CD4-positive, alpha-beta T cell treated with Interleukin-6 for 4 hours (primary cell): ENCODE results near the gene RYK.
A peak's percentile ranks its signal among the peaks of the same experiment; 100 is the strongest.
"Not testable (repeated sequence)": the region's sequence is repeated elsewhere in the genome, so short reads cannot be mapped to it uniquely, and the experiment has no call there.

ENCODE experiments used
- DNase-seq: peaks from one replicate; pipeline ENCODE4 v3.0.0-alpha.2; 2020; ENCODE audit warnings: mixed read lengths

RYK gene

DNA sequence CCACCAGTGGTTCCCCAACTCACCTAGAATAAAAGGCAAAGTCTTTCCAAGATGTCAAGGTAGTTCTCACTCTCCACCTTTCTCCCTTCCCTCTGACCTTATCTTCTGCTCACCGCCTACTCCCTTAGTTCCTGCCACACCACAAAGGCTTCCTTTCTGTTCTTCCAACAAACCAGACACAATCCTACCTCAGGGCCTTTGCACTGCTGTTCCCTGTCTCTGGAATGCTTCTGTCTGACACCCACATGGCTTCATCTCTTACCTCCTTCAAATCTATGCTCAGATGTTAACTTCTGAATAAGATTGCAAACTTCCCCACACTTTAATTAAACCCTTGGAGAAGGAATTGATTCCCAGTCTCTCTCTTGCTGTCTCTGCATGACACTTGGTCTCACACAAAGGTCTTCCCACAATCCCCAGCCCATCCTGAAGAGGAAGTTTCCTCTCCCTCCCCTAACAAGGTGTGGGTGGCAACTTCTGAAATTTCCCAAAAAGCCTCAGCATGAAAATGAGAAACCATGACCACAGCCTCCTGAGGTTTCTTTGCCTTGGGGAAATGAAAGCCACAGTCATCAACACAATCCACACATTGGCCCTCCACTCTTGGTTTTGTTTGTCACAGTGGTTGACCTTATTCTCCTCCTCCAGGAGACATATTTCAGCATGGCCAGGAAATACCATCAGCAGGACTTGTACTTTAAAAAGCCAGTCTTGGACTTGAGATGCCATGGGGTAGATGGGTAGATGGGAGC is 3.0 kb upstream of the RYK start:
- no peak for DNase-seq

DNA sequence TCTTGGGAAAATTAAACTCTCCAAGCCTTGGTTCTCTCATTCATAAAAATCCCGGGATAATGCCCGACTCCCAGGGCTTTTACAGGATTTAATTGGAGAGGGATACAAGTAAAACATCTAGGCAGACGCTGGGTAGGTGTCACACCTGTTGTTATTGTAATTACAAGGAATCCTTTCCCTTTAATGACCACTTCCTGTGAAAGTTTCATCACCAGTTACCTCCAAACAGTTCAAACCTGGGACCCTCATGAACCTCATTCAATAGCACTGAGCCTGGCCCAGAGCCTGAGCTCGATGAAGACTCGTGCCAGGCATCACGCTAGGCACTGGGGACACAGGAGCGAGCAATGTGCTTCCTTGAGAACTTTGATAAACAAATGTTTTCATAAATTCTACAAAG is 2.1 kb upstream of the RYK start:
- DNase-seq, result no peak

DNA sequence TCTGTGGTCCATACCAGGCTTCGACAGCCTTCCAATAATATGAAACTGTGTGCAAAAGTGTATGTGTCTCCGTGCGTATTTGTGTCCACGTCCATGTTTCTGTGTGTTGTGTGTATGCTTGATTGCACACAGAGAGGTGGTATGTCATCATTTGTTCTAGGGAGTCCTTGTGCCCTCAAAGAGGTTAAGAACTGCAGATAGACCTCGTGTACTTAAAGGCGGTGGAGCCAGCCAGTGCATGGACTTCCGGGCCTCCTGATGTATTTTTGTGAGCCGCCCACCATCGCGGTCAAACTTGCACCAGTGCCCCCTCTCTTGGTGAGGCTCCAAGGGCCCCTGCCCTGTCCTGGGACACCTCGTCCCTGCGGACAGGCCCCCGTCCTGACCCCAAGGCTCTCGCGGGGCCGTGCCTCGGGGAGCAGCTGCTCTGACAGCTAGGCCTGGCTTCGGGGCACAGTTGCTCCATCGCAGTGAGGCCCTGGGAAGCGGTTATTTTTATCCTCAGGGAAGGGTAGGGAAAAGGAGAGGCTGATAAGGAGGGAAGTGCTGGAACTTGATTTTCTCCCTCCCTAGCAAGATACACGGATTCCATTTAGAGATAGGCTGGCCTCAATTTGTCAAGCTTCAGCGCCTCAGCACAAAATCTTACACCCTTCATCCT is 1.2 kb upstream of the RYK start:
- no peak for DNase-seq

DNA sequence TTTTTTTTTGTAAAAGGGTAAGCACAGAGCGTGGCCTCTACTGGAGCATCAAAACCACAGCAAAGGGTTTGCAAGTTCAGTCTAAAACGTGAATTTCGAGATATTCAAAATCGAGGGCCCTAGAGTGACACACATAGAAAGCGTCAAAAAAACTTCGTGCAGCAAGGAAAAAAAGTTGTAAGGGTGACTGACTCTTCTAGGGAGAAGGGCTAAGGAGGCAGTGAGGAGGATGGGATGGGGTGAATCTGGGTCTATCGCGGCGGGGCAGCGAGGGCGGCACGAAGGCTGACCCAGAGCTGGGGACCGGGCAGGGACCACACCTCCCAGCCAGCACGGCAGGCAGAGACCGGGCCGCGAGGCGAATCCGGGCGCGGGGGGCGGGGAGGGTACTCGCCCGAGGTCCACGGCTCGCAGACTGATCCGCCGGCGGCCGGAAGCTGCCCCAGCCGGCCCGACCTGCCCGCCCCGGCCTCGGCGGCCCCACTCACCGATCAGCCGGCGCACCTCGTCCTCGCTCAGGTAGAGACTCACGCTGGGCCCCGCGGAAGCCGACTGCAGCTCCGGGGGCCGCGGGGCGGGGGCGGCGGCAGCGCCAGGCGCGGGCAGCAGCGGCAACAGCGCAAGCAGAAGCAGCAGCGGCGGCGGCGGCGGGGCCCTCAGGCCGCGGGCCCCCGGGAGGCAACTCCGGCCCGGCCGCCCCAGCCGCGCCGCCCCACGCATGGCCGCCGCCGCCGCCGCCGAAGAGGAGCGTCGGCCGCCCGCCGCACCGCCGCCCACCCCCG is 533 bp downstream of the RYK start:
- peak; percentile 48 for DNase-seq

DNA sequence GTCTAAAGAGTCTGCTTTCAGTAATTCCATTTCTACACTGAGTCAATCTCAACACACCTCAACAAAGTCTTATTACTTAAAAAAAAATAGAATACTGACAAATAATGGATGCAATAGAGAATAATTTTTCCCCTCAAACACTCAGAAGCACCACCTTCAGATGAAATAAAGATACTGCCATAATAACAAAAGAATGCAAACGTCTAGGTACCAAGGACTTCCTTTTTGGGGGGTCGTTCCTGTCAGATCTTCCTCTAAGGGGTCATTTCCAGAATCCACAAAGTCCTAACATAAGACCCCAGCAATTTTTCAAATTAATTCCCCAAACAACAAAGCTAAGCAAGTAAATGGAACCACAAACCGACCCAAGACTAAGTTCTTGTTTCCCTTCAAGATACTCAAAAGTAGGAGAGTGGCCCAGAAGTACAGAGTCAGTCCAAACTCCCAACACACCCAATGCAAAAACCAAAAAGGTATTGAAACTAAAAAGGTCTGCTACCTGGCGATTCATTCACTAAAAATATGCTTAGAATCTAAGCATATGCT is 1.3 kb downstream of the RYK start:
- DNase-seq, result no peak

DNA sequence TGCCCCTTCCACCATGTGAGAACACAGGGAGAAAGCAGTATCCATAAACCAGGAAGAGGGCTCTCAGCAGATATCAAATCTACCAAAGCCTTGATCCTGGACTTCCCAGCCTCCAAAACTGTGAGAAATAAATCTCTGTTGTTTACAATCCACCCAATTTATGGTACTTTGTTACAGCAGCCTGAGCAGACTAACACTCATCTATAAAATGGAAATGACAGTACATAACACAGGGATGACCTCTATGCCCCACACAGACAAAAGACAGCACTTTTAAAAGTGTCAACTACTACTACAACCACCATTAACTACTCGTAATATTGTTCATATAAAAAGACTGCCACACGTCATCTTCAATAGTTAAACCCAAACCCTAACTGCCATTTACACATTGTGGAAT is 5.7 kb downstream of the RYK start:
- DNase-seq, result no peak

DNA sequence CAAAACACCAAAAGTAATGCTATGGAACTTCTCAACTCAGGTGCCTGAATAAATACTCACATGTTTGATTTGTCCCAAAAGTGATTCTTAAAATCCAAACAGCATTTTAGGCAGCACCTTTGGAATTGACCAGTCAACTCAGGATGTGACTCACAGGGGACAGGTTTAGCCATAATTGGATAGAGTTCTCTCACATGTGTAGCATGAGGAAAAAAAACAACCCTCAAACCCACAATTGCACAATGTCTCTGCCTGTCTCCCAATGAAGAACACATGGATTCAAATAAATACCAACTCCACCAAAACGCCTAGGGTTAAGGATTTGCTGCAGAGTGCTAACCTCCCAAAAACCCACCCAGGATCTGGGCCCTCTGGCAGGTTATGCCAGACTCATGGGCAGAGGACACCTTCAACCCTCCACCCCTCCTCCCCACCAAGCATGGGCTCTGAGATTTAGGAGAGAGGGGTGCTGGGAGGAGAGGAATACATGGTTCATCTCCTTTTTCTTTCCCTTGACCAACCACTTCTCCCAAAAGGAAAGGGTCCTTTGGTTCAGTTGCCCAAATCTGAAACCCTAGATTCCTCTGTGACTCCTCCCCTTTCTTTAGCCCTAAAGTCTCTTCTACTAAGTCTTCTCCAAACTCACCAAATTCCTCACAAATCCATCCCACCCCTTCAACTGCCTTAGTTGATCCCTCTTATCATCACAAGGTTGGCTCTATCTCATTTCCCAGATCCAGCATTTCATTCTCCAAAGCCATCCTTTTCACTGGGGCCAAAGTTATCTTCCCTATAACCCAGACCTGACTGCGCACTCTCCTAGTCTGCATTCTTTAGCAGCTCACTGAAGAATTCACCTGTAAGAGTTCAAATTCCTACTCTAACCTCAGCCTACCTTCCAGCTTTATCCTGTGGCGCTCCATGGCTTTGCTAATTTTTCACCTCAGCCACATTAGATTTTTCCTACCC is 7.7 kb downstream of the RYK start:
- no peak for DNase-seq

DNA sequence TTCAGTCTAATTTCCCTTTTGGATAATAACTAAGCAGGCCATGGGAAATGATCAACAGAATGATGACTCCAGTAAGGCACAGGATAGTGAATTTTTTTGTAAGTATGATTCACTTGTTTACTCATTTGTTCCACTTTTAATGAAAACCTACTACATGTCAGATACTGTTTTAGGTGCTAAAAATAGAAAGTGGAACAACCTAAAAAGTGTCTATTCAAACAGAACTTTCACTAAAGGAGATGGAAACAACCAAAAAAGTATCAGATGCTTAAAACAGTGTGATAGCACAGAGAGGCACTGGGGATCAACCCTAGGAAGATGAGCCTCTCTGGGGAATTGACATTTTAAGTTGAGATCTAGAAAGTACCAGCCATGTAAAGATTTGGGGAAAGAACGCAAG is 11.1 kb downstream of the RYK start:
- DNase-seq, result no peak

DNA sequence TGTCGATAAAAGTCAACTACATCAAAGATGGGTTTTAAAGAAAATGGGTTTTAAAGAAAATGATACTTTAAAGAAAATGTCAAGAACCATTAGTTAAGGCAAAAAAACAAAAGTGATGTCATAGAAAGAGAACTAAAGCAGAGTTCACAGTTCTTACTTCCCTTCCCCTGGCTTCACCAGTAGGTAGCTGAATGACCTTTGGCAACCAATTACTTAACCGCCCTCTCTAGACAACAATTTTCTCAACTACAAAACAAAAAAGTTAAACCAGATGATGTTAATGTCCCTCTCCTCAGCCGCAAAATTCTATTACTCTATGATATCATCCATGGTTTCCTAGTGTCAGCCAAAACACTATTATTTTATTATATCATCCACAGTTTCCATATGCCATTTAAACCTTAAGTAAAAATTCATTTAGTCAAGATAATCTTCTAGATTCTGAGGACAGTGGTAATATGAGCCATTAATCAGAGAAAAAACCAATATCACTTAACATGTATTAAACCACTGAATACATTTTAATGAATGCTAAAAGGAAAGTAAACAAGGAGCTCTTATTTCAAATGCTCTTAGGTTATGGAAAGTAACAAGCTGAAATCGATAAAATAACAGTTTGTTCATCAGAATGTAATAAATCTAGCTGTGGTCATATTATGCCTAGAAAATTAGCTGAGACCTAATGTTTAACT is 13.1 kb downstream of the RYK start:
- DNase-seq, result no peak

DNA sequence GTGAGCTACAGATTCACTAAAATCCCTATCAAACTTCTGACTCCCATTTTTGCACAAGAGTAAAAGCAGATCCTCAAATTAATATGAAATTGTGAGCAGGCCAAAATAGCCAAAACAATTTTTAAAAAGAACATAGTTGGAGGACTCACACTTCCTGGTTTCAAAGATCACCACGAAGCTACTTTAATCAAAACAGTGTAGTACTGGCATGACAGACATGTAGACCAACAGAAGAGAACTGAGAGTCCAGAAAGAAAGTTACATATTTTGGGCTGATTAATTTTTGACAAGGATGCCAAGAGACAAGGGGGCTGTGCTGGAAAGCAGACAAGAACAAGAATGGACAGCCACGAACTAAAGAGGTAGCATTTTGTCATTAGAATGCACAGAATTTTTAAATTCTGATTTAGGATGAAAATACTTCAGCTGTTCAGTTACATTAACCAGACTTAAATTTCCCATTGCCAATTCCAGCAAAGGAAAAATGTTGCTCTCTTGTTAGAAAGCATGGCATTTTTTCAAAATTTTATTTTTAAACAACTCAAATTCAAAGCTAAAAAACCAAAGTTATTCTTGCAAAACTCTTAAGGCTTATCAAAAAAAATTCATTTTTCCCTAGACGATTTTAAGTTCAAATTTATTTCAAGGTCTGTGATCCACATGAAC is 14.0 kb downstream of the RYK start:
- DNase-seq, result no peak

DNA sequence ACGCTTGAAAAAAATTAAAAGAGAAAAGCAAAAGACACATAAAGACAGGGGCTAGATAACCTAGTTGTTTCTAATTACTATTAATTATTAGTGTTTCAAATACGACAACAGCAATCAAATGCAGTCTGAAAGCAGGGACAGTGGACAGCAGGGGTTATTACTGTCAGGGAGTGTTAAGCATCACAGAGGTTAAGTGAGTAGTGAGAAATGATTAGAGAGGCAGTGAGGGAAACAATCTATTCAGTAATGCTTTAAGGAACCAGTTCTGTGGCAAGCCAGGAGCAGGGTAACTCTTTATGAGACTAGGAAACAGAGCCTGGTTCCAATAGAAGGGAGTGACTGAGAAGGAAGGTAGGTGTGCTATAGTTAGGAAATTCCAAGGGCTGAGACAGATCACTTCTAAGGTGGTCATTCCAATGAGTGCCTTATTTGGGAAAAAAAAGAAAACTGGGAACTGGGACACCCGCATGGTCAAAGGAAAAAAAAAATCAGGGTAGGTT is 15.0 kb downstream of the RYK start:
- no peak for DNase-seq

DNA sequence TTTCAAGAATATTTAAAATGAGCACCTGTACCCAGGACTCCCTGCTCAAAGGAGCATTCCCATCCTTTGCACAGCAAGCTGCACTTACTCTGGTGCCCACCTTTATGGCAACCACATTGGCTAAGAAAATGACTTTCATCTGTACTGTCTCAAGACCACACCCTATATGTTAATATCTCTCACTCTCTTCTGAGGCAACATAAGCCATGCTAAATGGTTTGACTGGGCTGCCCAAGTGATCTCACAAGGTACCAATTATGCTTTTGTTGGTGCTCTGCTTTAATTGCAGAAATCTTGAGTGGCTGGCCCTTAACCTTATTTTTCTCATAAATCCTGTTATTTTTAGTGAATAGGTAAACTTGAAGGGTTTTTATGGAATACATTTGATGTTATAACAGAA is 17.7 kb downstream of the RYK start:
- no peak for DNase-seq

DNA sequence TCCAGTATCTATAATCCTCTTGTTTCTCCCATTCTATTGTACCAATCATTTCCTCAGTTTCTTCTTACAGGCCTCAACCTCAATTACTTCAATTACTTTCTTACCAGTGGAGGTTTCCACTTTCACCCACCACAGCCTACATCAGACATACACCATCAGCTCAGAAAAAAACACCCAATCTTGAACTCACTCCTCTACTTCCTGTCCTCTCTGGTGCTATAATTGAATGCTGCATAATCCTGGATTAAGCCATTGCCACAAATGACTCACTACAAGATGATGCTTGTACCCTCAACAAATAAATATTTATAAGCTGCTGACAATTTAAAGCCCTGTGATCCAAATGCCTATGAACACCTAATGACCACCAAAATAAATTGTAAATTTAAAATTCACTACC is 18.5 kb downstream of the RYK start:
- no peak for DNase-seq

DNA sequence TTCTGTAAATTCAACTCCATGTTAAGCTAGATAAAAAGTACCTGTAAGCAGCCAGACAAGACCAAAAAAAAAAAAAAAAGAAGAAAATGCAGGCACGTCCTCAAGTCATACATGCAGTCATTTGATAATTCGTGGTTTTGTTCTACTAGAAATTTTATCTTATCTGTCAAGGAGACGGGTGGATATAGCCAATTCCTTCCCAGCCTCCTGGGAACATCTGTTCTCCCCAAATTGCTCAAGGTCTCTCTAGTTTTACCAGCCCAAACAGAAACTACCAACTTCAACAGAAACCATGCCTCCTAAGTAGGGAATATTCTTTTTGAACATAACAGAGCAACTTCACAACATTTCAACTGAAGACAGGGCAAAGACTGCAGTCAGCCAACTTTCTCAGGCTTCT is 19.5 kb downstream of the RYK start:
- DNase-seq, result no peak

DNA sequence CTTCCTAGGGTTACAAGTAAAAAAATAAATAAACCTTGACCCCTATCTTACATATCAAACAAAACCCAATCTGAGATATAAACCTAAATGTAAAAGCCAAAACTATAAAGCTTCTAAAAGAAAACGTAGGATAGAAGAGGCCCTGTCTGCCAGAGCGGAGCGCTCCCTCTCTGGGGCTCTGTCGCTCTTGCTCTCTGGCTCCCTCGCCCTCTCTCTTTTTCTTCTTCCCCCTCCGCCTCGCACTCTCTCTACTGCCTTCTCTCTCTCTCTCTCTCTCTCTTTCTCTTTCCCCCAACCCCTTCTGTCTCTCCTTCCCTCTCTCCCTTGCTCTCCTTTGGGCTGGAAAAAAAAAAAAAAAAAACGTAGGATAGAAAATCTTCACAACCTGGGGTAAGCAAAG is 21.6 kb downstream of the RYK start:
- DNase-seq, result no peak

DNA sequence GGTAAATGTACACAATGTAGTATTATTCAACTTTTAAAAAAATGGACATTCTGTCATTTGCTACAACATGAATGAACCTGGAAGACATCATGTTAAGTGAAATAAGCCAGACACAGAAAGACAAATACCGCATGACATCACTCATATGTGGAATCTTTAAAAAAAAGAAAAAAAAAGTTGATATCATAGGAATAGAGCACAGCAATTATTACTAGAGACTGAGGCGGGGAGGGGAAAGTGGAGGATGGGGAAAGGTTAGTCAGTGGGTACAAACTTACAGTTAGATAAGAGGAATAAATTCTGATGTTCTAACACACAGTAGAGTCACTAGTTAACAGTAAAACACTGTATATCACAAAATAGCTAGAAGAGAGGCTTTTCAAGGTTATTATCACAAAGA is 22.2 kb downstream of the RYK start:
- DNase-seq, result no peak

DNA sequence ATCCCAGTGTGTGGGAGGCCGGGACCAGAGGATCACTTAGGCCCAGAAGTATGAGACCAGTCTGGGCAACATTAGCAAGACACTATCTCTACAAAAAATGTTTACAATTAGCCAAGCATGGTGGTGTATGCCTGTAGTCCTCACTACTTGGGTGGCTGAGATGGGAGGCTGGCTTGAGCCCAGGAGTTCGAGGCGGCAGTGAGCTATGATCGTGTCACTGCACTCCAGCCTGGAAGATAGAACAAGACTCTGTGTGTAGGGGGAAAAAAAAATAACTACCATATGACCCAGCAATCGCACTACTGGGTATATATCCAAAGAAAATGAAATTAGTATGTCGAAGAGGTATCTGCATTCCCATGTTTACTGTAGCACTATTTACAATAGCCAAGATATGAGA is 22.6 kb downstream of the RYK start:
- no peak for DNase-seq

DNA sequence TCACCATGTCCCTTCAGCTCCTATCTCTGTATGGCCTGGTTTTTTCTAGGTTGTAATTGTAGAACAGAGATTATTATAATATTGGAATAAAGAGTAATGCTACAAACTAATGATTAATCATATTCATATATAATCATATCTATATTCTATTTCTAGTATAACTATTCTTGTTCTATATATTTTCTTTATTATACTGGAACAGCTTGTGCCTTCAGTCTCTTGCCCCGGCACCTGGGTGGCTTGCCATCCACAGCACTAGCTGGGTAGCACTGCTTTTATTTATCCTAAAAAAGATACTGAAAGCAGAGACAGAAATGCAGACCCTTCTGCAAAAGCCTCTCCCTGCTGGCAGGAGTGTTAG is 25.9 kb downstream of the RYK start:
- DNase-seq, result not testable (repeated sequence)

DNA sequence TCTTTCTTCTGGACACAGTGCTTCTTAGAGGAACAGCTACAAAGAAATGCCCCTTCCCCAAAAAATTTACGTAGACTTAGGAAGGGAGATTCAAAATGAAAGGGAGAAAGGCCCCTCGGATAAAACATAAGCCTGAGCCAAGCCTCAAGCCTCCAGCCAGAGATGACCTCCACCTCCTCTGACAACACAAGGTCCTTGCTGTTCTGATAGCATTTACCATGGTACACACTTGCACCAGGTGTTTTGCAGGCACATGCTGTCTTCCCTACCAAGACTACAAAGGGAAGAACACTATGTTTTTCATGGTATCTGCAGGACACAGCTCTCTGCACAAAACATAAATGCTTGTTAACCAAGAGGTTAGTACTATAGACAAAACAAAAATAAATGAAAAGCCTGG is 27.8 kb downstream of the RYK start:
- DNase-seq, result no peak

DNA sequence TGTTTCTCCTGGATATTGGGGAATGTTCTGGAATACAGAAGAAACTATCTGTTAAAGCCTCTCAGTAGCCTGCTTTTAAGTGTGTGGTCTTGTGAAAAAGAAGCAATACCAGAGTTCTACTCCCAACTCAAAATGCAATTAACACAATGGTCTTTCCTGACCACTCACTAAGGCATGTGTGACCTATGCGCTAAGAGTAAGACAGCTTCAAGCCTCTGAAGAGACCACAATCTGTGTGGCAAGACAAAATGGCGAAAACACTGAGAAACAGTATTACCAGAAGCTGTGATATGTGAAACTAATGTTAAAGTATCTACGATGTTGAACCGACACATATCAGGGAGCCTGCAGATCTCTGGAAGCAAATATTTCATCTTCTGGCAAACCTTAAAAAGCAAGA is 33.8 kb downstream of the RYK start:
- no peak for DNase-seq

DNA sequence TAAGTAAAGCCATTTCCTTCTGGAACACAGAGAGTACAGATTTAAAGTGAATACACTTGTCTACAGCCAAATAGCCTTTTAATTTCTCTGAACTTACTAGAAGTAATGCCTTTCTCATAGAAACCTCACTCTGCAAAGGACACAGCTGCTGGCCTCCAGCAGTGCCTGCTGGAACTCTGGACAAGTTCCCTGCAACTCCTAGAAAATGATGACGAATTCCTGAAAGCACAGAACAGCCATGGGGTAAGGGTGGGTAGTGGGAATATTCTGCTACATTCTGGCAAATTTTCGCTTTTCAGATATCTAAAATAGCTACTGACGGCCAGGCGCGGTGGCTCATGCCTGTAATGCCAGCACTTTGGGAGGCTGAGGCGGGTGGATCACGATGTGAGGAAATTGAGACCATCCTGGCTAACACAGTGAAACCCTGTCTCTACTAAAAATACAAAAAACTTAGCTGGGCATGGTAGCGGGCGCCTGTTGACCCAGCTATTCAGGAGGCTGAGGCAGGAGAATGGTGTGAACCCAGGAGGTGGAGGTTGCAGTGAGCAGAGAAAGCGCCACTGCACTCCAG is 34.4 kb downstream of the RYK start:
- DNase-seq, result no peak
